NCI-H748 (cell line): ENCODE data around the gene KTN1.

Experiments used
- DNase-seq: peaks from one replicate; lab custom pipeline; 2025; ENCODE audit not compliant: unreplicated experiment; lab: John Stamatoyannopoulos, UW

Gene KTN1

DNA sequence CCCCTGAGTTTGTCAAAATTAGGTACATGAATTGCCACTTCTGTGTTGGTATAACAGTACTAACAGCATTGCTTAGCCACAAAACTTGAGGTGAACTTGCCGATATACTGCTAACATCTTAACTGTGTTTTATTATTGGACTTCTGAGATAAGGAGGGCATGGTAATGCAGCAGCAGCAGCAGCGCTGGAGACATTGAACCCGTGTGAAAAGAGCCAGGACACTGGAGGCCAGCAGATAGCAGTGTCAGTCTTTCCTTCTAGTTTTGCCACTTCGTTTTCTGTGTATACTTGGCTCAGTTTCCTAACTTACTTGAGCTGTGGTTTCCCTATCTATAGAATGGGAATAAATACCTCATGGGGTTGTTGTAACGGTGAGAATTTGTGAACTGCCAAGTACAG, 82.7 kb downstream of the KTN1 start:
- DNase-seq: no peak

GRCh38 chr14:55665067-55665675, 85.2 kb downstream of the KTN1 start:
- no peak for DNase-seq

DNA sequence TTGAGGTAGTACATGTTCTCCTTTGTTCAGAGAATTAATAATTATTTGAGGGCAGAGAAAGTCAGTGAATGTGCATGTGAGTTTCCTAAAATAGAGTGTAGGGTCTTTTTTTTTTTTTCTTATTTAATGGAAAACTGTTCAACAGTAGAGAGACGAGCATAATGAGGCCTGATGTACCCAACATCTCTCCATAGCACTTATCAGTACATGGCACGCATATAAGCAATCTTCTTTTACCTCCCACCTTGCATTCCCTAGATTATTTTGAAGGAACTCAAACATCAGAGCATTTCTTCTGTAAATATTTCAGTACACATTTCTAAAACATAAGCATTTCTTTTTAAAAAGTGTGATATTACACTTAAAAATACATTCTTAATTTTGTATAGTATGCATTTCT, 87.8 kb downstream of the KTN1 start:
- no peak for DNase-seq

- no peak for DNase-seq
Measured at GRCh38 chr14:55671641-55672040, 91.6 kb downstream of the KTN1 start.

DNA sequence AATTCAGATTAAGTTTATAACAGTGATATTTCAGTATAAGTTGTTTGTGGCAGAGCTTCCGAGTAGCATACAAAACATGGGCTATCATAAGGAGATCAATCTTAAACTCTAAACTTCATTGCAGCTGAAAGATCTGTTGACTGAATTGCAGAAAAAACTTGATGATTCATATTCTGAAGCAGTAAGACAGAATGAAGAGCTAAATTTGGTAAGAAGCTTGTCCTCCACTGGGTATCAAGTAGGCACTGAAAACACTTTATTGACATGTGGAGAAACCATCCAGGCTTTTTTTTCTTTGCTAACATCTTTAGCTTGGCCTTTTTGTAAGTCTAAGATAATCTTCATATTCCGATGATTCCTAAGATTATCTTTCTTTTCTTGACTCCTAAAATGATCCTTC, 93.0 kb downstream of the KTN1 start:
- no peak for DNase-seq

- no peak for DNase-seq
Measured at GRCh38 chr14:55681096-55681495, 101.1 kb downstream of the KTN1 start.

GRCh38 chr14:55684956-55685584, 105.1 kb downstream of the KTN1 start:
- DNase-seq: no peak

DNA sequence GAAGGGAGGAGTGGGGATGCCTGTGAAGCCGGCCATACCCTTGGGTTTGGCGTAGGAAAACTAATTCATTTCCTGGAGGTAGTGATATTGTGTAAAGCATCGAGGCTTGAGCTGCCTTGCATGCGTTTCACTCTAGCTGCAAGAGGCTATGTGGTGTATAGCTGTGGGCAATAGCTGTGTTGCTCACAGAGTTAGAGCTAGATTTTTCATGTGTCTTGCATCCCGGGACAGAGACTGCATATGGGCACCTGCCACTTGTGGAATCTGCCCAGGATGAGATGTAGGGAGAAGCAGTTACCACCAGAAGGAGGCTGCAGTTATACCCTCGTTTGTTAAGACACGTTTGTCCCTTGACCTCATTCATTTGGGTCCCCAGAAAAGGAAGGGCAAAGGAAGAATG, 106.7 kb downstream of the KTN1 start:
- DNase-seq: no peak

DNA sequence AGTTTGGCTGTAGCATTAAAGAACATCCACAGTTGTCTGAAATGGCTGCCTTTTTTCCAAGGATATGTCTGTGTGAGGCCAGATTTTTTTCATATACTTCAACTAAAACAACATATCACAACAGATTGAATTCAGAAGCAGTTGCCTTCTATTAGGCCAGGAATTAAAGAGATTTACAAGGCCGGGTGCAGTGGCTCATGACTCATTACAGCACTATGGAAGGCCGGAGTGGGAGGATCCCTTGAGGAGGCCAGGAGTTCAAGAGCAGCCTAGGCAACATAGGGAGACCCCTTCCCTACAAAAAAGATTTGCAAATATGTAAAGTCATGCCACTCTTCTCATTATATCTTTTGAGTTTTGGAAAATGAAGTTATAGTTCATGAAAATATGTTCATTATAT, 108.6 kb downstream of the KTN1 start:
- no peak for DNase-seq

DNA sequence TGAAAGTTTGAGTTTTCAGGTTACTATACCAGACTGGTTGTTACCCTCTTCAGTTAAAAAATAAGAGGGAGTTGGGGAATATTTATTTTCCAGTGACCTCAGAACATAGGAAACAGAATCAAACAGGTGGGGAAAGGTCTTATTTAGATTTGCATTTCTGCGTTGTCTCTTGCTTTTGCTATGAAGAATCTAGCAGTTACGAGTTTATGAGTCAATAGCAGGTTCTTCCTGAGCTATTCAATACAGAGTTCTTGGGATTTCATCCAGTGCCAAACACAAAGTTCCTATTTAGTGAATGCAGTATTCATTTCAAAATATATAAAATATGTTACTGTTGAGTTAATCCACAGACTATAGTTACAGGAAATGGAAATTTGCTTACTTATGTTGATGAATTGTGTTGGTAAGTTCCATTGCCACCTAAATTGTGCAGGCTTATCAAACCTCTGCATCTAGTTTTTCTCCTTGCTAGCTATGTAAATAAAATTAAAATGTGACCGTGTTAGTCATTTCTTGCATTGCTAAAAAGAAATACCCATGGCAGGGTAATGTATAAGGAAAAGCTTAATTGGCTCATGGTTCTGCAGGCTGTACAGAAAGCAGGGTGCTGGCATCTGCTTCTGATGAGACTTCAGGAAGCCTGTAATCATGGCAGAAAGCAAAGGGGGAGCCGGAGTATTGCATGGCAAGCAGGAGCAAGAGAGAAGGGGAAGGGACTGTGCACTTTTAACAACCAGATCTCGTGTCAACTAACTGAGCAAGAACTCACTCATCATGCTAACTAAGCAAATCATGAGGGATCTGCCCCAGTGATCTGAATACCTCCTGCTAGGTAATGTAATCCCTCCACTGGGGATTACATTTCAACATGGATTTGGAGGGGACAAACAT, 110.2 kb downstream of the KTN1 start:
- DNase-seq: no peak

- DNase-seq: no peak
Measured at GRCh38 chr14:55691659-55692058, 111.7 kb downstream of the KTN1 start.

DNA sequence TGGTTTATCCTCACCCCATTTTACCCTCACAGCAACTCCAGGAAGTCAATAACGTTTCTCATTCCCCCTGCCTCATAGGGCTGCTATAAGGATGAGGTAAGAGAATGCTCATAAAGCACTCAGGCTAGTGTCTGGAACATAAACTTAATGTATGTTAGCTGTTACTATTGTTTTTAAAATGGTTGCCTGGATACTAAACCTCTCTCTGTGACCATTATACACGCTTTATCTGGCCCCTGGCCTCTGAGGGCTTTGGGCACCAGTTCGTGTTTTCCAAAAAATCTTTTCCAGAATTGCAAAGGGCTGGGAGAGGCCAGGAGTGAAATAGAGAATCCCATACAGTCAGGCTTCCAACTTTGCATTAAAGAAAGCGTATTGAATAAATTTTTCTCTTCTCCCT, 113.9 kb downstream of the KTN1 start:
- DNase-seq: peak; percentile 20

DNA sequence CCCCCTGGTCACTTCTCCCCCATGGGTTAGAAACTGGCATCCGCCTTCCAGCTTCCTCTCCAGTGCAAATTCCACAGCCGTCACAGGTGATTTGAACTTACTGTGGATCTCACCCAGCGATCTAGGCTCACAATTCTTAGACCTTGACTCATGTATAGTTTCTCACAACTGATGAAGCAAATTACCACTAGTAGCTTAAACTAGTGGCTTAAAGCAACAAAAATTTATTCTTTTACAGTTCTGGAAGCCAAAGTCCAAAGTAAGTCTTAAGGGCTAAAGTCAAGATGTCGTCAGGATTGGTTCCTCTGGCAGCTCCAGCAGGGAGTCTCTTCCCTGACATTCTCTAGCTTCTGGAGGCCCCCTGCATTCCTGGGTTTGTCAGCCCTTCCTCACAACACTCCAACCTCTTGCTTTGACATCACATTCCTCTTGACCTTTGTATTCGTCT, 117.4 kb downstream of the KTN1 start:
- DNase-seq: no peak

DNA sequence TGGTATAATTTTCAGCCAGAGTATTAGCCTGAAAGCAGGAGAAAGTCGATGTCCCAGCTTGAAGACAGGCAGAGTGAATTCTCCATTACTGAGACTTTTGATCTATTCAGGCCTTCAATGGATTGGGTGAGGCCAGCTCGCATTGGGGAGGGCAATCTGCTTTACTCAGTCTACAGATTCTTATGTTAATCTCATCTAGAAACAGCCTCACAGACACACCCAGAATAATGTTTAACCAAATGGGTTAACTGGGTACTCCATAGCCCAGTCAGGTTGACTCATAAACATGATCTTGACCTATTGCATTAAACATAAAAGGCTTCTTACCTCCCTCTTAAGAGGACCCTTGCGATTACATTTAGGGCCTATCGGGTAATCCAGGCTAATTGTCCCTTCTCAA, 118.0 kb downstream of the KTN1 start:
- no peak for DNase-seq

- DNase-seq: peak; percentile 16
Measured at GRCh38 chr14:55699131-55700057, 119.4 kb downstream of the KTN1 start.

GRCh38 chr14:55701638-55702037, 121.6 kb downstream of the KTN1 start:
- no peak for DNase-seq

DNA sequence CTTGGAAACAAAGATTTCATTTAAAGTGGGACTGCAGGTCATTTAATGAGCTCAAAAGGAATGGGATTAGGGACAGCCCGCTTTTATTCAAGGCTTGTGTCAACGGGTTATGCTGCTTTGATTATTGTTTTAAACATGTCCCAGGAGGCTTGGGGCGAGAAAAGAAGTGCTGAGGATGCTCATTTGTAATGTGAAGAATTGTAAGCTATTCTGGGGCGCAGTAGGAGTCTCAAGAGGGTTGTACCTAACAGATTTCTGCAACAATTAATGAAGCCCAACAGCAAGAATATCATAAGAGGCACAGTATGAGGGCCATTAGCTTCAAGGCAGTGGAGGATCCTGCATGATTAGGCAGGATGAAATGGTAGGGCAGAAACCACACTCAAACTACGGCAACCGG, 122.5 kb downstream of the KTN1 start:
- no peak for DNase-seq

DNA sequence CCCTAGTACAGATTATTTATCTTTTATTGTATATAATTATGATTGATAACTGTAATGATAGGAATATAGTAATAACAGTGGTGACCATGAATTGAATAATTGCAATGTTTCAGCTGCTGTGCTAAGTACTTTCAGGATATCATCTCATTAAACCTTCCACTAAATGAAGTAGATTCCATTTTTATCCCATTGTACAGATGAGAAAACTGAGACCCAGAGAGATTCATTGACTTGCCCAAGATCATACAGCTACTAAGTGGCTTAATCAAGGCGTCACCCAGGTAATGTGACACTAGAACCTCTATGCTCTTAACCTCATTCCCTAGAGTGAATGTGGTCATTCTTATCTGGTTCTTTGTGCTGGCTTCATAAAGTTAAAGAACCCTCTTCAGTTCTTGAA, 124.6 kb downstream of the KTN1 start:
- no peak for DNase-seq

DNA sequence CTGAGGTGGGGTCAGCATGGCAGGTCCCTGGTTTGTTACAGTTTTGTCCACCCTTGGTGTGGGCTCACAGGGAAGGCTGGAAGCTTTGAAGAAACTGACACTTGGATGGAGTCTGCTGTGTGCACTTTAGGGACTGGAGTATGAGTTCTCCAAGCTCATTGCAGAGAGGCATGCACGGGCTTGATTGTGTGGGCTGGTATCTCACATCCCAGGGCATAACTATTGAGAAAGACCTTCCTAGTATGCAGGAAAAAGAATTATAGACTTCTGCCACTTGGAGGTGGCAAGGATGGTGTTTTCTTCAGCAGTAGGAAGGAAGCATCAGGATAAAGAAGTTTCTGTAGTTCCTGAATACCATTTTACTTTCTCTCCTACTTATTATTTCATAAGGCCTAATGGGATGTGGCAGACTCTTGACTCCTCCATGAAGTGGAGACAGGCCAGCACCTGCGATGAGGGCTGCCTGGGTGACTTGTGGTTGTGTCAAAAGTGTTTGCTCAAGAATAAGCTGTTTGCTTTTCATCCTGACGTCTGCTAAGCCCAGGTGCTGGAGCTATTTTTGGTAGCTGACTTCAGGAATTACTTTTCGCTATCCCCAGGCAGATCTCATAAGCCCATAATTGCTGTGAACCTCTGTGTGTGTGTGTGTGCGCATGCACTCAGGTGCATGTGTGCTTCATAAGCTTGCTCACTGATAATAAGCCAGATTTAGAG, 125.8 kb downstream of the KTN1 start:
- DNase-seq: peak; percentile 94

- no peak for DNase-seq
Measured at GRCh38 chr14:55706365-55706684, 126.3 kb downstream of the KTN1 start.

- no peak for DNase-seq
Measured at GRCh38 chr14:55706893-55707292, 126.9 kb downstream of the KTN1 start.
